Activated CD4-positive, alpha-beta T cell treated with anti-CD3 and anti-CD28 coated beads, Interleukin-2, Interleukin-6, amounts not matched to agents 100 ng/mL and 50 ng/mL, durations not matched to agents 16 hours and 8 hours (primary cell): ENCODE measurements around the gene RHBDL1.

Experiments used
- DNase-seq: peaks from one replicate; pipeline ENCODE4 v3.0.0-alpha.2; 2020

RHBDL1 gene

GRCh38 chr16:675884-676564, 553 bp downstream of the RHBDL1 start:
- DNase-seq, result no peak

GRCh38 chr16:676565-676902, 1.1 kb downstream of the RHBDL1 start:
- DNase-seq, result no peak

- DNase-seq, result no peak
Measured at GRCh38 chr16:676913-677312, 1.4 kb downstream of the RHBDL1 start.

DNA sequence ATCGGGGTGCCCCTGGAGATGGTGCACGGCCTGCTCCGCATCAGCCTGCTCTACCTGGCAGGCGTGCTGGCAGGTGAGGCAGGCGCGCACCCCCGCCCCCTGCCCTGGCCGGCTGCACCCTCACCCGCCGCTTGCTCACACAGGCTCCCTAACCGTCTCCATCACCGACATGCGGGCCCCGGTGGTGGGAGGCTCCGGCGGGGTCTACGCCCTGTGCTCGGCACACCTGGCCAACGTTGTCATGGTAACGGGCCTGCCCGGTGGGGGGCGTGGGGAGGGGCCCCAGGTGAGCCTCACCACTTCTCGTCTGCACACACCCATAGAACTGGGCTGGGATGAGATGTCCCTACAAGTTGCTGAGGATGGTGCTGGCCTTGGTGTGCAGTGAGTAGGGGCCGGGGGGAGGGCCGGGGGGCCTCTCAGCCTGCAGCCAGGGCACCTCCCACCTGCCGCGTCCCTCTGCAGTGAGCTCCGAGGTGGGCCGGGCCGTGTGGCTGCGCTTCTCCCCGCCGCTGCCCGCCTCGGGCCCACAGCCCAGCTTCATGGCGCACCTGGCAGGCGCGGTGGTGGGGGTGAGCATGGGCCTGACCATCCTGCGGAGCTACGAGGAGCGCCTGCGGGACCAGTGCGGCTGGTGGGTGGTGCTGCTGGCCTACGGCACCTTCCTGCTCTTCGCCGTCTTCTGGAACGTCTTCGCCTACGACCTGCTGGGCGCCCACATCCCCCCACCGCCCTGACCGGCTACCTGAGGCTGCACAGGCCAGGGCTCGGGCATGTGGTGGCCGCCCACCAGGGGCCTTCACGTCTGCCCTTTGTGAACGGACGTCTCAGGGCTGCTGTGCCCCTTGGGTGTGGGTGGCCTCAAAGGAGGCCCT, 2.1 kb downstream of the RHBDL1 start:
- DNase-seq, result no peak

GRCh38 chr16:678209-678857, 2.9 kb downstream of the RHBDL1 start:
- DNase-seq, result no peak

DNA sequence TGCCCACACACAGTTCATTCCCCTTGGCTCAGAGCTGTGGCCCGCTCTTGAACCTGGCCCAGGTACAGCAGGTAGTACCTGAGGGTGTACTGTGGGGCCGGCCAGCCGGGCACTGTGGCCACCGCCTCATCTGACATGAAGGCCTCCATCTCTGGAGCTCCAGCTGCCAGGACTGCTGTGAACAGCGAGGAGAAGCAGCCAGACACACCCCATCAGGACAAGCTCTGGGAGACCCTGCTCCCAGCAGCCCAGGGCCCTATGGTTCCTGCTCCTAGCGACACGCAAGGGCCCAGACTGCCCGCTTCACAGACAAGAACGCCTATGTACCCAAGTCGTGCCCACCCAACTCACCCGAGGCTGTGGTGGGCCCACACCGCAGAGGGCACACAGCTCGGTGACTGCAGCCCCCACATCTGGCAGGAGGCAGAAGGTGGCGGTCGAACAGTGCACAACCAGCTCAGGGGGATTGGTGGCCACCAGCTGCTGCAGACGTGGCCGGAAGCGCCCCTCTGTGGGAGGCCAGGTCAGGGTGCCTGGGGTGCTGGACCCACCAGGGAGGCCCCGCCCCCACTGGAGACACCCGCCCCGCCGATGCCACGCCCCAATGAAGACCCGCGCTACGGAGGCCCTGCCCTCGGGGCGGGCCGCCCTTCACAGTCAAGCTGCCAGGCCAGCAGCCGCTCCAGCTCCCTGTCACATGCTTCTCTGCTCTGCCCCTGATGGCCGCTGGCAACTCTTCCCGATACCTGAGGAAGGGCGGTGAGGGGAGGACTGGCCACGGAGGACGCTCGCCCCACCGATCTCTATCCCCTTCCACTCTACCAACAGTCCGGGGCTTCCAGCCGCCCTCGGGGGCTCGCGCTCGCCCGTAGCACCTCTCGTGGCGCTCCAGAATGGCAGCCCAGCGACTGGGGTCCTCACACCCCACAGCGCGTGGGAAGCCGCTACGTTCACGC, 3.7 kb downstream of the RHBDL1 start:
- peak; percentile 75 for DNase-seq

DNA sequence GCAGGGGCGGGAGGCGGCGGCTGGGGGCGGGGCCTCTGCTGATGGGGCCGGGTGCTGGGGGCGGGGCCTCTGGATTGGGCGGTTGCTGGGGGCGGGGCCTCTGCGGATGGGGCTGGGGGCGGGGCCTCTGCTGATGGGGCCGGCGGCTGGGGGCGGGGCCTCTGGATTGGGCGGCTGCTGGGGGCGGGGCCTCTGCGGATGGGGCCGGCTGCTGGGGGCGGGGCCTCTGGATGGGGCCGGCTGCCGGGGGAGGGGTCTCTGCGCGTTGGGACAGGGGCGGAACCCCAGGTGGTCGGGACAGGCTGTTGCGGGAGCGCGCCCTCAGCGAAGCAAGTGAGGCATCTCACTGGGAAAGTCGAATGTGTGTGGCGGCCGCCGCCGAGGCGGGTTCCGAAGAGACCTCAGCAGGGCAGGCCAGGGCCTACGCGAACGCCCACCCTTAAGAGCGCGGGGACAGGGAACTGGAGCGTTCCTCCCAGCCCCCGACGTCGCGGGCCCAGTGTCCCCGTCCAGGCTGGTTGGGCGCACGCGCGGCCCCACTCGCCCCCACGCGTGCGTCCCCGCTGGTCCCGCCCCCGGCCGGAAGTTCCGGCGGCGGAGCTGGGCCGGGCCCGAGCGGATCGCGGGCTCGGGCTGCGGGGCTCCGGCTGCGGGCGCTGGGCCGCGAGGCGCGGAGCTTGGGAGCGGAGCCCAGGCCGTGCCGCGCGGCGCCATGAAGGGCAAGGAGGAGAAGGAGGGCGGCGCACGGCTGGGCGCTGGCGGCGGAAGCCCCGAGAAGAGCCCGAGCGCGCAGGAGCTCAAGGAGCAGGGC, 4.5 kb downstream of the RHBDL1 start, which contains the start of gene STUB1:
STUB1 (plus strand) TSS at position 597 of the 811 bp plus-strand sequence; CDS start at position 713, 116 bp downstream.
- DNase-seq, result peak; percentile 94

DNA sequence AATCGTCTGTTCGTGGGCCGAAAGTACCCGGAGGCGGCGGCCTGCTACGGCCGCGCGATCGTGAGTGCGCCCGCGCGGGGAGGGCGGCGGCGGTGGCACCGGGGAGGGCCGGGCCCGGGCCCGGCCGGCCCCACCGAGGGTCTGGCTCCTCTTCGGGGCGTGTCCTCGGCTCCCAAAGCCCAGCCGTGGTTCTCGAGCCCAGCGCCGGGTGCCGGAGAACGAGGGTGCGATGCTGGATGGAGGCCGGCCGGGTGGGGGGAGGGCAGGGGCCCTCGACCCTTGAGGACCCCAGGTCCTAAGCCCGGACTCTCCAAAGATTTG, 5.1 kb downstream of the RHBDL1 start:
- no peak for DNase-seq

DNA sequence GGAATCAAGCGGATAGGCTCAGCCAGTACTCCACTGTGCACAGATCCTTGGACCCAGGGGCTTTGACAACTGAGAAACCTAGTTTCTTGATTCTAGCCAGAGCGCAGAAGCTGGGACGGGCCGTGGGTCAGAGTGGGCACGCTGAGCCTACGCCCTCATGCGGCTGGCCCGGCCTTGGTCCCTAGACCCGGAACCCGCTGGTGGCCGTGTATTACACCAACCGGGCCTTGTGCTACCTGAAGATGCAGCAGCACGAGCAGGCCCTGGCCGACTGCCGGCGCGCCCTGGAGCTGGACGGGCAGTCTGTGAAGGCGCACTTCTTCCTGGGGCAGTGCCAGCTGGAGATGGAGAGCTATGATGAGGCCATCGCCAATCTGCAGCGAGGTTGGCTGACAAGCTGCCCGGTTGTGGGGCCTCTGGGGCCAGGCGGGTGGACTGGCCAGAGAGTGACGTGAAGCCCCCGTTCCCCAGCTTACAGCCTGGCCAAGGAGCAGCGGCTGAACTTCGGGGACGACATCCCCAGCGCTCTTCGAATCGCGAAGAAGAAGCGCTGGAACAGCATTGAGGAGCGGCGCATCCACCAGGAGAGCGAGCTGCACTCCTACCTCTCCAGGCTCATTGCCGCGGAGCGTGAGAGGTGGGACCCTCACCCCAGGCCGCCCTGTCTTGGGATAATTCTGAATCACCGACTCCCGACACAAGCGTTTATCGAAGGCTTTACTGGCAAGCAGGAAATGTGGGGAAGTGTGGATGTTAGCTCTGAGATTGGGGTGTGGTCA, 5.7 kb downstream of the RHBDL1 start:
- DNase-seq, result peak; percentile 34

GRCh38 chr16:681746-682427, 6.4 kb downstream of the RHBDL1 start:
- no peak for DNase-seq

GRCh38 chr16:682493-683395, 7.3 kb downstream of the RHBDL1 start:
- no peak for DNase-seq

GRCh38 chr16:683396-684070, 8.1 kb downstream of the RHBDL1 start:
- peak; percentile 24 for DNase-seq

GRCh38 chr16:684071-684794, 8.8 kb downstream of the RHBDL1 start, which contains the start of gene JMJD8:
JMJD8 (minus strand) TSS chr16:684334; CDS start chr16:684319, 15 bp downstream.
- DNase-seq, result peak; percentile 98

DNA sequence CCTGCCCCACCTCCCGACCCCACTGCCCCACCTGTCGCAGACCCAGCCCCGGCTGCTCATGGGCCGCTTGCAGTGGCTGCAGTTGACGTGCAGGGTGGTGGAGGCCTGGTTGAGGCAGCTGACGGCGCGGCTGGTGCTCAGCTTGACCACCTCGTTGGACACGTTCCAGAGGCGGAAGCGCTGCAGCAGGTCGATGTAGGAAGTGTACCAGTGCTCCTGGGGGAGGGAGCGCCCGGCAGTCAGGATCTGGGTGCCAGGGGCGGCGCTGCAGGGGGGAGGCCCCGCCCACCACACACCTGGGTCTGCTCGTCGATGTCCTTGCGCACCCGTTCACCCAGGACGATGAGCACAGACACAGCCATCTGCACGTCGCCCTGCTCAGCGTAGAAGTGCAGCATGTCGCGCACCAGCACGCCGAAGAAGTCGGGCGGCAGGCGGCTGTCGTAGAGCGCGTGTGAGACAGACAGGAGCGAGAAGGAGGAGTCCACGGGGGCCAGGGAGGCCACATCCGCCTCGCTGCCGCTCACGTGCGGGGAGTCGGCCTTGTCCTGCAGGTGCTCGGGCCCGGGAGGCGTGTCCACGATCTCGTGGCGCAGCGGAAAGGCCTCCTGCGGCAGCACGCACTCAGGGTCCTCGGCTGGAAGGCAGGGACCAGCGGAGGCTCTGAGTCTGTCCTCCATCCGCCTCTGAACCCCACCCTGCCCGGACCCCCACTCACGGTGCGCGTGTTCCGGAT, 9.7 kb downstream of the RHBDL1 start:
- DNase-seq, result no peak

DNA sequence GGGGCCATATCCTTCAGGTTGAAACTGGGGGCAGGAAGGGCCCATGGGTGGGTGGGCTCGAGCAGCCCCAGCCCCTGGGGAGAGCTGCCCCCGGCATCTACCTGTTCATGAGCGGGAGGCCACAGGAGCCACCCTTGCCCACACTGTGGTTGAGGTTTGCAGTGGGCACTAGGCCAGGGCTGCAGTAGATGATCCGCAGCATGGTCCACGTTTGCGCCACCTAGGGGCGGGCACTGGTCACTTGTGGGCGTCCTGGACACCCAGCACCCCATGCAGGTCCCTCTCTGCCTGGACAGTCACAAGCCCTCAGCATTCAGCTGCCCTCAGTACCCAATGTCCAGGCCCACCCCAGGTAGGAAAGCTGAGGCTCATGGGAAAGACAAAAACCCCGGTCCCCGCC, 10.5 kb downstream of the RHBDL1 start:
- peak; percentile 34 for DNase-seq

DNA sequence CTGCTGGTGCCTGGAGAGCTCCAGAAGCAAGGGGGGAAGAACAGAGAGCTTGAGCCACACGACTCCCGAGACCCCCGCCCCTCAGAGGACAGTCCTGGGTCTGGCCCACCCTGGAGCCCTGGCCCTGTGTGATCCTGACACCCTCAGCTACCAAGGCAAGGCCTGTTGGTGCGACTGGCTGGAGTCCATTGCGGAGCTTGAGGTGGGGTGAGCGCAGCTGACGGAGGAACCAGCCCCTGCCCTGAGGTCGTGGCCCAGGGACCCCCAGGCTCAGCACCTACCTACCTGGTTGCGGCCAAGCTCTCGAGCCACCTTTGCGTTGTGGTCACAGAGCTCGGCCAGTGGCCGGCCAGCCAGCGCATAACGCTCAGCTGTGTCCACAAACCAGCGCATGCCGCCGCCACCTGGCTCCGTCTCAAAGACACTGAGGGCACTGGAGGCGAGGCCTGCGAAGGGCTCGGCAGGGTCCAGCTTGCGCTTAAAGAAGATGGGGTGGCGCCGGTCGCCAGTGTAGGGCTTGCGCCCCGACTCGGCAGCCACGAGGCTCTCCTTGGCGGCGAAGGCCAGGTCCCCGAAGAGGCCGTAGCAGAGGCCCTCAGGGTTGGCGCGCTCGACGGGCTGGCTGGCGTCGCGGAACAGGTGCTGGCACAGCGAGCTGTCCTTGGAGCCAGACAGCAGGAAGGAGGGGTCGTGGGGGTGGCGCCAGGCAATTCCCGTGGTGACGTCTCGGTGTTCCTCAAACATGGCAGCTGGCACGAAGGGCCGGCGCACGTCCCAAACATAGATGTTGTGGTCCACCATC, 11.2 kb downstream of the RHBDL1 start:
- DNase-seq, result no peak
